ENCODE data around the gene DSC3. TPM values are rescaled to one million over a fixed set of nuclear protein-coding genes. Genes with fewer than 3 reads are reported as not detected.

DSC3 gene
- total RNA-seq, 3 donors from 2014 or later (not counting 1 experiment from before 2014, with no cell fraction given), result not detected

GRCh38 chr18:30992231-30992630, 50.3 kb downstream of the DSC3 start:
- 83% methylated on average over 2 of the region's 2 CpGs for whole genome bisulfite sequencing (ENCODE audit: insufficient coverage)
- H3K9me3 Mint-ChIP-seq, result peaks cover 2 to 3% of the 10 kb centered on the region in 2 donors
- H3K4me3 Mint-ChIP-seq, result no peak overlapping the region
- DNase-seq, result no peak
- TF ChIP-seq CTCF (IDR thresholded peaks at IDR 0.05), result no peak
- H3K27ac ChIP-seq (ENCODE audit: low read length), result no peak overlapping the region
- no peak overlapping the region for H3K27ac Mint-ChIP-seq
- no peaks in the 10 kb centered on the region for H3K27me3 Mint-ChIP-seq (ENCODE audit: low read depth in 2 of 2)
- H3K4me1 Mint-ChIP-seq, result no peaks in the 10 kb centered on the region
- no peaks in the 10 kb centered on the region for H3K9me3 ChIP-seq (ENCODE audit: control insufficient read depth, insufficient read depth, low read length)
- H3K36me3 Mint-ChIP-seq, result no peaks in the 10 kb centered on the region
- H3K27me3 ChIP-seq (ENCODE audit: control insufficient read depth, insufficient read depth, low read length), result no peaks in the 10 kb centered on the region
- no peaks in the 10 kb centered on the region for H3K4me1 ChIP-seq (ENCODE audit: control insufficient read depth, insufficient read depth, low read length)
- no peak overlapping the region for H3K4me3 ChIP-seq (ENCODE audit: low read length)
- no peak for ATAC-seq
- H3K36me3 ChIP-seq (ENCODE audit: control insufficient read depth, insufficient read depth, low read length), result no peaks in the 10 kb centered on the region
- intact Hi-C loops (cut with micrococcal nuclease), result no loop called here

GRCh38 chr18:30991397-30991796, 51.1 kb downstream of the DSC3 start:
- WGBS (ENCODE audit: insufficient coverage), result 65% methylated on average over 5 of the region's 5 CpGs
- Mint-ChIP-seq H3K4me1 (no peaks in the 10 kb centered on the region), H3K27me3 (ENCODE audit: low read depth in 2 of 2) (no peaks in the 10 kb centered on the region), H3K4me3 (no peak overlapping the region), H3K9me3 (peaks cover 2 to 3% of the 10 kb centered on the region in 2 donors), H3K36me3 (no peaks in the 10 kb centered on the region), H3K27ac (no peak overlapping the region)
- H3K4me1 ChIP-seq (ENCODE audit: control insufficient read depth, insufficient read depth, low read length), result no peaks in the 10 kb centered on the region
- H3K27ac ChIP-seq (ENCODE audit: low read length), result no peak overlapping the region
- TF ChIP-seq CTCF (IDR thresholded peaks at IDR 0.05), result no peak
- H3K9me3 ChIP-seq (ENCODE audit: control insufficient read depth, insufficient read depth, low read length), result no peaks in the 10 kb centered on the region
- DNase-seq (no peak), ATAC-seq (no peak)
- no peaks in the 10 kb centered on the region for H3K36me3 ChIP-seq (ENCODE audit: control insufficient read depth, insufficient read depth, low read length)
- H3K27me3 ChIP-seq (ENCODE audit: control insufficient read depth, insufficient read depth, low read length), result no peaks in the 10 kb centered on the region
- intact Hi-C loops (cut with micrococcal nuclease), result no loop called here
- H3K4me3 ChIP-seq (ENCODE audit: low read length), result no peak overlapping the region

- no peaks in the 10 kb centered on the region for H3K27me3 ChIP-seq (ENCODE audit: control insufficient read depth, insufficient read depth, low read length)
- intact Hi-C loops (cut with micrococcal nuclease), result no loop called here
- no peak overlapping the region for H3K27ac ChIP-seq (ENCODE audit: low read length)
- H3K9me3 Mint-ChIP-seq, result peaks cover 3 to 13% of the 10 kb centered on the region in 2 donors
- no peaks in the 10 kb centered on the region for H3K27me3 Mint-ChIP-seq (ENCODE audit: low read depth in 2 of 2)
- DNase-seq (no peak), ATAC-seq (no peak)
- no peak for TF ChIP-seq CTCF (IDR thresholded peaks at IDR 0.05)
- H3K36me3 ChIP-seq (ENCODE audit: control insufficient read depth, insufficient read depth, low read length), result no peaks in the 10 kb centered on the region
- H3K36me3 Mint-ChIP-seq, result no peaks in the 10 kb centered on the region
- no peaks in the 10 kb centered on the region for H3K4me1 Mint-ChIP-seq
- no peak overlapping the region for H3K27ac Mint-ChIP-seq
- no peak overlapping the region for H3K4me3 ChIP-seq (ENCODE audit: low read length)
- 96% methylated on average over 1 of the region's 1 CpG for WGBS (ENCODE audit: insufficient coverage)
- H3K4me1 ChIP-seq (ENCODE audit: control insufficient read depth, insufficient read depth, low read length), result no peaks in the 10 kb centered on the region
- no peak overlapping the region for H3K4me3 Mint-ChIP-seq
- H3K9me3 ChIP-seq (ENCODE audit: control insufficient read depth, insufficient read depth, low read length), result no peaks in the 10 kb centered on the region
These were observed 53.4 kb downstream of the DSC3 start for GRCh38 chr18:30989141-30989540.

GRCh38 chr18:30988440-30988839, 54.1 kb downstream of the DSC3 start:
- no peak for ATAC-seq
- no peak for TF ChIP-seq CTCF (IDR thresholded peaks at IDR 0.05)
- Histone ChIP-seq H3K4me3 (ENCODE audit: low read length) (no peak overlapping the region), H3K27me3 (ENCODE audit: control insufficient read depth, insufficient read depth, low read length) (no peaks in the 10 kb centered on the region), H3K4me1 (ENCODE audit: control insufficient read depth, insufficient read depth, low read length) (no peaks in the 10 kb centered on the region), H3K27ac (ENCODE audit: low read length) (no peak overlapping the region), H3K36me3 (ENCODE audit: control insufficient read depth, insufficient read depth, low read length) (no peaks in the 10 kb centered on the region), H3K9me3 (ENCODE audit: control insufficient read depth, insufficient read depth, low read length) (no peaks in the 10 kb centered on the region)
- Mint-ChIP-seq H3K27me3 (ENCODE audit: low read depth in 2 of 2) (no peaks in the 10 kb centered on the region), H3K36me3 (no peaks in the 10 kb centered on the region), H3K27ac (no peak overlapping the region), H3K4me3 (no peak overlapping the region), H3K9me3 (peaks cover 3 to 13% of the 10 kb centered on the region in 2 donors), H3K4me1 (no peaks in the 10 kb centered on the region)
- intact Hi-C loops (cut with micrococcal nuclease), result no loop called here
- DNase-seq, result no peak
- 96% methylated on average over 3 of the region's 4 CpGs for WGBS (ENCODE audit: insufficient coverage)

Measured in natural killer cell (primary cell).